ENCODE measurements around the gene IRAK4. TPM values are rescaled to one million over a fixed set of nuclear protein-coding genes. Genes with fewer than 3 reads are reported as not detected.
A peak's percentile ranks its signal among the peaks of the same experiment; 100 is the strongest.

The IRAK4 gene
- total RNA-seq, 1 experiment from 2014 or later: 9.2 TPM

- DNase-seq (ENCODE audit: low spot score): no peak
Measured at GRCh38 chr12:43762596-43762995, 3.8 kb downstream of the IRAK4 start.

GRCh38 chr12:43763769-43764168 lies 5.0 kb downstream of the IRAK4 start:
- no peak for DNase-seq (ENCODE audit: low spot score)
- in situ Hi-C loops (cut with HindIII; ENCODE audit: low sequenced_read_pairs): loop anchor here (10.0 kb wide), 1 partner anchor 121 kb away; no protein-coding TSS in a partner anchor

More at GRCh38 chr12:43762596-43762995, 3.8 kb downstream of the IRAK4 start:
- in situ Hi-C loops (cut with HindIII; ENCODE audit: low sequenced_read_pairs): loop anchor here (10.0 kb wide), 1 partner anchor 122 kb away; no protein-coding TSS in a partner anchor

- no peak for DNase-seq (ENCODE audit: low spot score)
- in situ Hi-C loops (cut with HindIII; ENCODE audit: low sequenced_read_pairs): loop anchor here (10.0 kb wide), 1 partner anchor 120 kb away; no protein-coding TSS in a partner anchor
Measured at GRCh38 chr12:43764528-43764927, 5.8 kb downstream of the IRAK4 start.

GRCh38 chr12:43766291-43766690 lies 7.5 kb downstream of the IRAK4 start:
- in situ Hi-C loops (cut with HindIII; ENCODE audit: low sequenced_read_pairs): loop anchor here (10.0 kb wide), 1 partner anchor 119 kb away; no protein-coding TSS in a partner anchor
- no peak for DNase-seq (ENCODE audit: low spot score)

GRCh38 chr12:43776498-43776897 lies 17.7 kb downstream of the IRAK4 start:
- in situ Hi-C loops (cut with HindIII; ENCODE audit: low sequenced_read_pairs): no loop called here
- DNase-seq (ENCODE audit: low spot score): peak; percentile 28

GRCh38 chr12:43786899-43787693 lies 28.3 kb downstream of the IRAK4 start:
- DNase-seq (ENCODE audit: low spot score): no peak
- in situ Hi-C loops (cut with HindIII; ENCODE audit: low sequenced_read_pairs): no loop called here

- no peak for DNase-seq (ENCODE audit: low spot score)
- in situ Hi-C loops (cut with HindIII; ENCODE audit: low sequenced_read_pairs): no loop called here
Measured at GRCh38 chr12:43789941-43790340, 31.2 kb downstream of the IRAK4 start.

- DNase-seq (ENCODE audit: low spot score): no peak
- in situ Hi-C loops (cut with HindIII; ENCODE audit: low sequenced_read_pairs): no loop called here
Measured at GRCh38 chr12:43795716-43796280, 37.0 kb downstream of the IRAK4 start.

GRCh38 chr12:43797561-43798217 lies 38.9 kb downstream of the IRAK4 start:
- no peak for DNase-seq (ENCODE audit: low spot score)
- in situ Hi-C loops (cut with HindIII; ENCODE audit: low sequenced_read_pairs): no loop called here

GRCh38 chr12:43805149-43805859 lies 46.6 kb downstream of the IRAK4 start:
- in situ Hi-C loops (cut with HindIII; ENCODE audit: low sequenced_read_pairs): no loop called here
- no peak for DNase-seq (ENCODE audit: low spot score)

GRCh38 chr12:43805860-43806736 lies 47.3 kb downstream of the IRAK4 start, which contains the start of gene TWF1:
TSS of gene TWF1 (minus strand) at chr12:43806317. CDS start at chr12:43806245, 72 bp downstream.
- in situ Hi-C loops (cut with HindIII; ENCODE audit: low sequenced_read_pairs): no loop called here
- peak; percentile 79 for DNase-seq (ENCODE audit: low spot score)

- DNase-seq (ENCODE audit: low spot score): no peak
- in situ Hi-C loops (cut with HindIII; ENCODE audit: low sequenced_read_pairs): no loop called here
Measured at GRCh38 chr12:43806737-43807072, 48.0 kb downstream of the IRAK4 start.

- no peak for DNase-seq (ENCODE audit: low spot score)
- in situ Hi-C loops (cut with HindIII; ENCODE audit: low sequenced_read_pairs): no loop called here
Measured at GRCh38 chr12:43807386-43807785, 48.6 kb downstream of the IRAK4 start.

- DNase-seq (ENCODE audit: low spot score): no peak
- in situ Hi-C loops (cut with HindIII; ENCODE audit: low sequenced_read_pairs): no loop called here
Measured at GRCh38 chr12:43812057-43812456, 53.3 kb downstream of the IRAK4 start.

- no peak for DNase-seq (ENCODE audit: low spot score)
- in situ Hi-C loops (cut with HindIII; ENCODE audit: low sequenced_read_pairs): no loop called here
Measured at GRCh38 chr12:43812926-43813325, 54.2 kb downstream of the IRAK4 start.

GRCh38 chr12:43815416-43815815 lies 56.7 kb downstream of the IRAK4 start:
- no peak for DNase-seq (ENCODE audit: low spot score)
- in situ Hi-C loops (cut with HindIII; ENCODE audit: low sequenced_read_pairs): no loop called here

GRCh38 chr12:43816168-43816567 lies 57.4 kb downstream of the IRAK4 start:
- in situ Hi-C loops (cut with HindIII; ENCODE audit: low sequenced_read_pairs): no loop called here
- DNase-seq (ENCODE audit: low spot score): no peak

- in situ Hi-C loops (cut with HindIII; ENCODE audit: low sequenced_read_pairs): no loop called here
- DNase-seq (ENCODE audit: low spot score): no peak
Measured at GRCh38 chr12:43824207-43824775, 65.5 kb downstream of the IRAK4 start.

All from G401 (cell line).